Osteocyte (in vitro differentiated cells): ENCODE data around the gene FGF12. TPM values are rescaled to one million over a fixed set of nuclear protein-coding genes. Genes with fewer than 3 reads are reported as not detected.

Experiments used
- DNase-seq: peaks from one replicate; pipeline ENCODE4 v3.0.0; 2021; ENCODE audit warnings: mixed read lengths; ENCODE audit not compliant: unreplicated experiment; ENCODE audit errors: extremely low spot score
- H3K27ac Mint-ChIP-seq: one replicate; pipeline ENCODE4 v1.8.0; 2021; ENCODE audit warnings: mild to moderate bottlenecking, mixed read lengths; ENCODE audit not compliant: unreplicated experiment
- H3K27me3 Mint-ChIP-seq: one replicate; pipeline ENCODE4 v1.8.0; 2021; ENCODE audit warnings: mixed read lengths; ENCODE audit not compliant: unreplicated experiment
- H3K36me3 Mint-ChIP-seq: one replicate; pipeline ENCODE4 v1.8.0; 2021; ENCODE audit warnings: mixed read lengths; ENCODE audit not compliant: unreplicated experiment
- H3K4me1 Mint-ChIP-seq: one replicate; pipeline ENCODE4 v1.8.0; 2021; ENCODE audit warnings: mixed read lengths; ENCODE audit not compliant: unreplicated experiment
- H3K4me3 Mint-ChIP-seq: one replicate; pipeline ENCODE4 v1.8.0; 2021; ENCODE audit warnings: mild to moderate bottlenecking, moderate library complexity, mixed read lengths; ENCODE audit not compliant: unreplicated experiment
- H3K9me3 Mint-ChIP-seq: one replicate; pipeline ENCODE4 v1.8.0; 2021; ENCODE audit warnings: mixed read lengths; ENCODE audit not compliant: unreplicated experiment
- total RNA-seq: library from RNA; stranded (reverse); gene quantifications from 2 replicates; pipeline ENCODE4 v1.2.1, GENCODE V29; 2021
- TF ChIP-seq, protein P1 (sequence below): fragments of 200-600 bp; sonication (generic); IDR thresholded peaks from 2 replicates; pipeline ENCODE4 v1.5.0; 2021; ENCODE audit warnings: antibody characterized with exemption, mild to moderate bottlenecking, moderate library complexity

Gene FGF12
- total RNA-seq, 1 donor from 2014 or later = not detected

DNA sequence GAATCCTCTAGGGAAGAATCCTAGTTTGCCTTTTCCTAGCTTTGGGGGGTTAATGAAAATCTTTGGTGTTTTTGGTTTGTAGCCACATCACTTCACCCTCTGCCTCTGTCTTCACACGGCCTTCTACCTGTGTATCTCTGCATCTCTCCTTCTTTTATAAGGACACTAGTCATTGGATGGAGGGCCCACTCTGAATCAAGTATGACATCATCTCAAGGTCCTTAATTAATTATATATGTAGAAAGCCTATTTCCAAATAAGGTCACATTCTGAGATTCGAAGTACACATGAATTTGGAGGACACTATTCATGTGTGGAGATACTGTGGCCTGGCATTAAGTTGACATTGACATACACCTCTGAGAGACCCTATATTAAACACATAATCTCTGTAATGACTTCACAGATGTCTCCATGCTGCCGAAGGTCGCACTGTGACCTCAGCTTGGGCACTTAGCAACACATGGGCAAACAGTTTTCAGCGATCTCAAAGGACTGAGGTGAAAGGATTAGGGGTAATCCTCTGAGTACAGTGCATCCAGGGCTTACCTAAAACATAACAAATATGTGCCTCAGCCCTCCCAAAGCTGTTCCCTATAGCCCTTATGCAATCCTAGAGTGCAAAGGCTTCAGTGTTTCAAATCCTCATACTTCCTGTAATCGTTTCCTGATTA lies 446.0 kb downstream of the FGF12 start:
- TF ChIP-seq, protein P1, sequence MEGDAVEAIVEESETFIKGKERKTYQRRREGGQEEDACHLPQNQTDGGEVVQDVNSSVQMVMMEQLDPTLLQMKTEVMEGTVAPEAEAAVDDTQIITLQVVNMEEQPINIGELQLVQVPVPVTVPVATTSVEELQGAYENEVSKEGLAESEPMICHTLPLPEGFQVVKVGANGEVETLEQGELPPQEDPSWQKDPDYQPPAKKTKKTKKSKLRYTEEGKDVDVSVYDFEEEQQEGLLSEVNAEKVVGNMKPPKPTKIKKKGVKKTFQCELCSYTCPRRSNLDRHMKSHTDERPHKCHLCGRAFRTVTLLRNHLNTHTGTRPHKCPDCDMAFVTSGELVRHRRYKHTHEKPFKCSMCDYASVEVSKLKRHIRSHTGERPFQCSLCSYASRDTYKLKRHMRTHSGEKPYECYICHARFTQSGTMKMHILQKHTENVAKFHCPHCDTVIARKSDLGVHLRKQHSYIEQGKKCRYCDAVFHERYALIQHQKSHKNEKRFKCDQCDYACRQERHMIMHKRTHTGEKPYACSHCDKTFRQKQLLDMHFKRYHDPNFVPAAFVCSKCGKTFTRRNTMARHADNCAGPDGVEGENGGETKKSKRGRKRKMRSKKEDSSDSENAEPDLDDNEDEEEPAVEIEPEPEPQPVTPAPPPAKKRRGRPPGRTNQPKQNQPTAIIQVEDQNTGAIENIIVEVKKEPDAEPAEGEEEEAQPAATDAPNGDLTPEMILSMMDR = no peak
- Mint-ChIP-seq H3K9me3 (no peaks in the 10 kb centered on the region), H3K27ac (no peak overlapping the region), H3K4me1 (no peaks in the 10 kb centered on the region), H3K27me3 (peaks cover 3% of the 10 kb centered on the region), H3K36me3 (no peaks in the 10 kb centered on the region), H3K4me3 (no peak overlapping the region)
- no peak for DNase-seq

DNA sequence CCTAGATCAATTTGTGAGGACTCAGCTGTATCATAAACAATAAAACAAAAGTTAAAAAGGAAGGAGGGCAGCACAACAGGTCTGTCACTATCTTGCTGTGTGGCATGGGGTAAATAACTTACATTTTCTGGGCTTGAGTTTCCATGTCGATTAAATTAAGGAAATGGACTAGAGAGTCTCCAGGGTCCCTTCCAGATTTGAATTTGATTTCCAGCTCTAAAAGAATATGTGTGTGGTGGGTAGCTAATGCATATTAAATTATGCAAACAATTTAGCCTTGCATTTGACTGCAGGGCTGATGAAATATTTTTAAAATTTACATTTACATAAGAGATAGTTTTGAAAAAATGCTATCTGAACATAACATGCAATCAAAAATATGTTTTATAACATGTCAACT lies 447.7 kb downstream of the FGF12 start:
- Mint-ChIP-seq H3K4me1 (no peaks in the 10 kb centered on the region), H3K36me3 (no peaks in the 10 kb centered on the region), H3K27ac (no peak overlapping the region), H3K9me3 (no peaks in the 10 kb centered on the region), H3K27me3 (no peaks in the 10 kb centered on the region), H3K4me3 (no peak overlapping the region)
- TF ChIP-seq, protein P1 = no peak
- DNase-seq = no peak

DNA sequence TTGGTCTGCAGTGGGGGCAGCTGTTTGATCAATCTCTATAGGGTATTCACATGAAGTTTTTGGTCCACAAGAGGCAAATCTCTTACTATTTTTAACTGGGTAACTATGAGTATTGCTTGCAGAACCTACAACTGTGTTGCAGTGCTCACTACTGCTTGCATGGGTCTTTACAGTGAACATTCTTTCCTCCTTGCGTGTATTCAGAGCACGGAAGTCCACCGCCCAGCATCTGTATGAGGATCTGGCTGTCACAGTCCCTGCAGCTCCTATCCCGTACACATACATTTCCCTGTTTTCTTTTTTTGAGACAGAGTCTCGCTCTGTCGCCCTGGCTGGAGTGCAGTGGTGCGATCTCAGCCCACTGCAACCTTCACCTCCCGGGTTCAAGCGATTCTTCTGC lies 449.9 kb downstream of the FGF12 start:
- H3K36me3 Mint-ChIP-seq = no peaks in the 10 kb centered on the region
- no peaks in the 10 kb centered on the region for H3K27me3 Mint-ChIP-seq
- no peak overlapping the region for H3K27ac Mint-ChIP-seq
- H3K4me3 Mint-ChIP-seq = no peak overlapping the region
- TF ChIP-seq, protein P1 = no peak
- no peaks in the 10 kb centered on the region for H3K4me1 Mint-ChIP-seq
- DNase-seq = no peak
- H3K9me3 Mint-ChIP-seq = no peaks in the 10 kb centered on the region

DNA sequence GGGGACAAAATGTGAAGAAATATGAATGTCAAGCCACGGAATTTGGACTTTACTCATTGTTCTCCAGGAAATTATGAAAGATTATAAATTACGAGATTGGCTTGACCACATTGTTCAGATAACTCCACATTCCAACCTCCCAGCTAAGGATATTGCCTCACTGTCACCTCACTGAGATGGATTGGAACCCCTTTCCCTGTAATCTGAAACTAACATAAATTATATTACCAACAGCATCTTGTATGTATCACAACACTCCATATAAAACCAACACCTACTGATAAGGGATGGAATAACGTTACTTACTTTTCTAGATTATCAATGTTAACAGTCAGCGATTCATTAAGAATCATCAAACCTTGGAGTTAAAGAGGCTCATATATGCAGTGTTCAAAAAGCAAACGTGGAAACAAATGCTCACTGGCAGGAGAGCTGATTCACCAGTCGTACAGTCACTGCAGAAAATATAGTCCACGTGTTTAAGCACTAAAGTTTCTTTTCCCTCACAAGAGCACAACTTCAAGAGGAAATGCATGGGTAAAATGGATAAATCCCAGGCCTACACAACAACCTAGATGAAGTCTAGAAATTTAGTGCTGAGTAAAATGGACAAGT lies 451.5 kb downstream of the FGF12 start:
- no peak for DNase-seq
- no peaks in the 10 kb centered on the region for H3K36me3 Mint-ChIP-seq
- H3K9me3 Mint-ChIP-seq = no peaks in the 10 kb centered on the region
- no peak overlapping the region for H3K27ac Mint-ChIP-seq
- no peaks in the 10 kb centered on the region for H3K27me3 Mint-ChIP-seq
- no peaks in the 10 kb centered on the region for H3K4me1 Mint-ChIP-seq
- H3K4me3 Mint-ChIP-seq = no peak overlapping the region
- TF ChIP-seq, protein P1 = no peak

DNA sequence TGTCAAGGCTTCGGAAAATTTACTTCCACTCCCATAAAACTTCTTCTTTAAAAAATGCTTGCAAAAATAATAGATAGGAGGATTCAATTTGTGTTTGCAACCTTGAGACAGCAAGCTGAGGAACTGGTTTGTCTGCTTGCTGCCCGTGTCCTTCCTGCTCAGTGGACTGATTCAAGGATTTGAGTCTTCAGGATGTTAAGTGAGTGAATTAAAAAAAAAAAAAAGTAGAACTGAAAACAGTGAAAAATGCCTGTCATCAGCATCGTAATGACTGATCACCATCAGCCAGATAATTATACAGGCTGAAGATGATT lies 453.7 kb downstream of the FGF12 start:
- no peaks in the 10 kb centered on the region for H3K36me3 Mint-ChIP-seq
- H3K9me3 Mint-ChIP-seq = no peaks in the 10 kb centered on the region
- no peaks in the 10 kb centered on the region for H3K27me3 Mint-ChIP-seq
- H3K4me1 Mint-ChIP-seq = no peaks in the 10 kb centered on the region
- no peak overlapping the region for H3K27ac Mint-ChIP-seq
- no peak for DNase-seq
- TF ChIP-seq, protein P1 = no peak
- H3K4me3 Mint-ChIP-seq = no peak overlapping the region
